Umbilical cord (tissue), 2 donors: ENCODE results near the gene UBAP1. TPM values are rescaled to one million over a fixed set of nuclear protein-coding genes. Genes with fewer than 3 reads are reported as not detected.
"Not testable (repeated sequence)": the region's sequence is repeated elsewhere in the genome, so short reads cannot be mapped to it uniquely, and the experiment has no call there.

Experiments
- DNase-seq: peaks from one replicate; pipeline ENCODE4 v3.0.0-alpha.2; 2015; ENCODE audit warnings: low spot score
- total RNA-seq: library from RNA; depleted of rRNA; stranded (reverse); fragments of >200 nt; gene quantifications from one replicate; pipeline ENCODE4 v1.2.3, GENCODE V29; 2014; ENCODE audit warnings: low replicate concordance; ENCODE audit not compliant: insufficient read depth

The UBAP1 gene
- total RNA-seq, 1 donor from 2014 or later: 44.1 TPM

DNA sequence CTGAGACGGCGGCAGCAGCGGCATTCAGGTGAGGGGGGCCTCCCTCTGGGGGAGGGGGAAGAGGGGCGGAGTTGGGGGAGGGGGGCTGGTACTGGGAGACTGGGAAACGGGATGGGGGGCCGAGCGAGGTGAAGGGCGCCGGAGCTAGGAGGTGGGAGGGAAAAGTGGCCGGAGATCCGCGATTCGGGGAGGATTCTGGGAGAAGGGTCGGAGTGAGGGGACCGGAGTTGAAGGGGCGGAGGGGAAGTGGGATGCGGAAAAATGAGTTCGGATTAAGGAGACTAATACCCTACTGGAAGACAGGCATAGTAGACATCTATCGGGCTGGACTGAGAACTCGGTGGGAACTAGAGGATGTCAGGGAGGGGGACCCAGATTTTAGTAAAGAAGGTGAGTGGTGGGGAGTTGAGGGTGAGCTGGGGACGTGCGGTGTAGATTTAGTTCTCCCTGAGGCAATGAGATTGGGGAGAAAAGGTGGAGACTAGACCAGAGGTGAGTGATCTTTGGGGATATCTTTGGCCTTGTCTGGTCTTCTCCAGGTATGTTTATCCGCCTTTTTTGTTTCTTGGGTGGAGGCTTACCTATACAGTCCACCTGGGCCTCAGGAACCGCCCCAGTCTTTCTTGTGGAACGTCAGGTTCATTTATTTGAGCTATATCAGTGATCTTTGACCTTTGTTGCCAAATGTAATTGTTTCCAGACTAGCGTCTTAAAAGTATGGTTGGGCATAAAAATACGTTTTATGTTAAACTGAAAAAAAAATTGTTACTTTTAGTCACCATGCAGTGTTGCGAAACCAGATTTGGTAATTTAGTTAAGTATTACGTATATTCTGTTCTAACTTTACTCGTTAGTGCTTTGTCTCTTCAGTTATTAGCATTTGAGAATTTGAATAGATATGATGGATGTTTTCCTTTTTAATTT is 632 bp downstream of the UBAP1 start:
- DNase-seq: peak; percentile 28

DNA sequence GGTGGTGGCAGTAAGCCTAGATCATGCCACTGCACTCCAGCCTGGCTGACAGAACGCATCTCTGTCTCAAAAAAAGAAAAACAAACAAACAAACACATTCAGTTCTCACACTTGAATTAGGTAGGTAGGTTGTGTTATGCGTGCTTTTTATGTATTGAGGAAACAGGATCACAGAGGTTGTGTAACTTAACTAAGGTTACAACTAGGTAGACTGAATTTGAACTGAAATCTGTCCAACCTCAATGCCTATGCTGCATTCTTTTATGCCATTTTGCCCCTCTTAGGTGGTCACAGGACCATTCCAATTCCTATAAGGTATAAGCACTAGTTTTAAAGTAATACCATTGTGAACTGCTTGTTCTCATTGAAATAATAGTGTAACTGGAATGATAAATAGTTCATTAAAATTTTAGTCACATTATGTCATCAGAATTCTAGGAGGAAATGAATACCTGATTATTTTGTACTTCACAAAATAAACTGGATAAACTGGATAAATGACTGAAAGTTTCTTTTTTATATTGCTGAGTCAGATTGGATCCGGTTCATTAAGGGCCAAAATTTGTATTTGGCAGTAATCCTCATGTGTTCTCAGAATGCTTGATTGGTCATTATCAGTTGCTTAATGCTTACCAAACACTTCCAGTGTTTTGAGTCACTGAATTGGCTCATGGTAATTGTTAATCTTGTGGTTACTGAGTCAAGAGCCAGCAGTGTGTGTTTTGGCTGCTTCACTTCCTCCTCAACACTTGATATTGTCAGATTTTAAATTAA is 7.1 kb downstream of the UBAP1 start:
- DNase-seq: no peak

DNA sequence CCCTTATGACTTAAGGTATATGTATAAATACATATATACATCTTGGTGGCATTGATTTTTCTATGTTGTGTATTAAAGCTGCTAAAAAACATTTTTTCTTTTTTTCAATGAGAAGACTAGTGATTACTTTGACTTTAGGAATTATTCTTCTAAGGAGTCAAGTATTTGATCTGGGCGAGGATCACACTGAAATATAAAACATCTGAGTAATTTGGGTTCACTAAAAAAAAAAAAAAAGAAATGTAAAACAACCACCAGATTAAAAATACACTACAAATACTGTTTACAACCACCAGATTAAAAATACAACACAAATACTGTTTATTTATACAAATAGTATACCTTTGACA is 9.0 kb downstream of the UBAP1 start:
- no peak for DNase-seq

DNA sequence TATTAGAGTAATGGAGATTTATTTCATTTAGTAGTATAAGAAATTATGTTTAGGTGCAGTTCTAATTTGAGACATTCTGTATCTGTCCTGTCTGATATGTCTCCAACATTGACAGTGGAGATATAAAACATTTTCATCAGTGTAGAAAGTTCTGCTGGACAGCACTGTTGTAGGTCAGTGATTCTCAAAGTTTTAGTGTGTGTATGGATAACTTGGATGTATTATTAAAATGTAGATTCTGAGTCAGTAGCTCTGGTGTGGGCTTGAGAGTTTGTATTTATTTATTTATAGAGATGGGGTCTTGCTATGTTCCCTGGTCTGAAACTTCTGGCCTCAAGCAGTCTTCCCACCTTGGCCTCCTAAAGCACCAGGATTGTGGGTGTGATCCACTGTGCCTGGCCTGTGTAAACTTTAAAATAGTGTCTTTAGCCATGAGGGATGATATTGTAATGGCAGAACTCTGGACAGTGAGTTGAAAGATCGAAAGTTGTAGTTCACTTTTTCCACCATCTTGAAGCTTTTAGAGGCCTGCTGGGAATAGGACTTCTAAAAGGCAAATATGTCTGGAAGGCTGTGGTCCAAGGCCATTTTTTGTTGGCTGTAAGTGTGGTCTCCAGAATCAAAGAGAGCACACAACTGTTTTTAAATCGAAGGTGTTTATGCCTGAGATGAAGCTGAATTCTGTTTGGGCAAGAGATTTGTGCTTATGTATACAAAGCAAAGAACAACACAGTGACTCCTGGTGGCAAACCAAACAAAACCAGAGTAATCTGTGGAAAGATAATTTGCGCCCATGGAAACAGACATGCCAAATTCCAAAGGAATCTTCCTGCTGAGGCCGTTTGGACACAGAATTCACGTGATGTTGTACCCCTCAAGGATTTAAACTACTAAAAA is 12.4 kb downstream of the UBAP1 start:
- no peak for DNase-seq

DNA sequence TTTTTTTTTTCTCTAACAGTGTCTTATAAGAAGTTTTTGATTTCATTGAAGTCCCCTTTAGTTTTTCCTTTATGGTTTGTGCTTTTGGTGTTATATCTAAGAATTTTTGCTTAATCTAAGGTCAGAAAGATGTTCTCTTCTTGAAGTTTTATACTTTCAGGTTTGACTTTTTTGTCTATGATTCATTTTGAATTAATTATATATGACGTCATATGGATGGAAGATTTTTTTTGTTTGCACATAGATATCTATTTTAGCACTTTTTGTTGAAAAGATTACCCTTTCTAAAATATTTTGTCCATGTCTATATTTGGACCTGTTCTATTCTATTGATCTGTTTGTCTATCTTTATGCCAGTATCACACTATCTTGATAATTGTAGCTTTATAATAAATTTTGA is 16.3 kb downstream of the UBAP1 start:
- DNase-seq: no peak

DNA sequence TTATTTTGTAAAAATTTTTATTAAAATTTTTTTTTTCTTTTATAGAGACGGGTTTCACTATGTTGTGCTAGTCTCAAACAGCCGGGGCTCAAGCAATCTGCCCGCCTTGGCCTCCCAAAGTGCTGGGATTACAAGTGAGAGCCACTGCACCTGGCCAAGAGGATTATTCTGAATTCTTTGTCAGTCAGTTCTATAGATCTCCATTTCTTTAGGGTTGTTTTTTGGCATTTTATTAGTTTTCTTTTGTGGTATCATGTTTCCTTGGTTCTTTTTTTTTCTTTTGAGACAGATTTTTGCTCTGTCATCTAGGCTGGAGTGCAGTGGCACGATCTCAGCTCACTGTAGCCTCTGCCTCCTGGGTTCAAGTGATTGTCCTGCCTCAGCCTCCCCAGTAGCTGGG is 18.4 kb downstream of the UBAP1 start:
- not testable (repeated sequence) for DNase-seq

DNA sequence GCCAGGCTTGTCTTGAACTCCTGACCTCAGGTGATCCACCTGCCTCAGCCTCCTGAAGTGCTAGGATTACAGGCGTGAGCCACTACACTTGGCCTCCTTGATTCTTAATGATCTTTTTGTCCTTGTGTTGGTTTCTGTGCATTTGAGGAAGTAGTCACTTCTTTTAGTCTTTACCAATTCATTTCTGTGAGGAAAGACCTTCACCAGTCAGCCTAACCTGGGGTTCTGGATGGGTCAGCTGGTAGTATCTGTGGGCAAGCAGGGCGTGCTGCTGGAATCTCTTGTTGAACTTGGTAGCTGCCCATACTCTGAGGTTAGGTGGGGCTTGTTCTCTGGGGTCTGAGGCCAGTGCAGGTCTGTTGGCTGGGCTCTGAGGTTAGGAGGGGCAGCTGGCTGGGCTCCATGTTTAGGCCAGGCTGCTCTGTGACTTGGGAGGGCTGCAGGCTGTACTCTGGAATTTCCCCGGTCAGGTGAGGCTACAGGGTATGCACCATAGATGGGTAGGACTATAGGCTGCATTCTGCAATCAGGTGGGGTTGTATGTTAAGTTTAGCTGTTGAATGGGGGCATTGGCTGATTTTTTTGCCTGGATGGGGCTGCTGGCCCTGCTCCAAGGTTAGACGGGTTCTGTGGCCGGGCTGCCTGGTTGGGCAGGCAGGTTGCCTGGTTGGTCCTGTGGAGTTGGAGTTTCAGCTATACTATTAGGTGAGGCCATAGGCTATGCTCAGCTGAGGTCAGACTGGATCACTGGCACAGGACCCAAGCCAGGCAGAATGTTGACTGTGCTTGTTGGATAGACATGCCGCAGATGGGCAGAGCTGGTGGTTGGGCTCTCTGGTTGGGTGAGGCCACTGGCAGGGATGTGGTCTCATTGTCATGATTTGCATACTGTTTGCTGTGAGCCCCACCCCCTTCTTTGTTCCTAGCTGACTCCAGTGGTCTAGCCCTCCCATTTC is 19.2 kb downstream of the UBAP1 start:
- no peak for DNase-seq

DNA sequence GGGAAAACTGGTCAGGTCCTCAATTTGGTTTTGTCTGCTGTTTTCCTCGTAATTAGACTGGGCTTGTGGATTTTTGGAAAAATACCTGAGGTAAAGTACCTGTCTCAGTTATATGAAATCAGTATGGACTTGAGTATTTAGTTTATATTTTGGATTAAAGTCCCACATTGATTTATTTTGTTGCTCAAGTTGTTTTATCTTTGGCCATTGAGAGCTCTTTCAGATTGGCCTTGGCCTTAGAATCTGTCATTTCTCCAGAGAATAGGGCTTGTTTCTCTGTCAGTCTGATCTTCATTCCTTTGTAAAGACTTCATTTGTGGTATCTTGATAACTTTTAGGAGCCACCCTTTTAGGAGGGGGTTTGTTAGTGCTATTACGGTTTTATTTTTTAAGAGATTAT is 21.2 kb downstream of the UBAP1 start:
- no peak for DNase-seq

DNA sequence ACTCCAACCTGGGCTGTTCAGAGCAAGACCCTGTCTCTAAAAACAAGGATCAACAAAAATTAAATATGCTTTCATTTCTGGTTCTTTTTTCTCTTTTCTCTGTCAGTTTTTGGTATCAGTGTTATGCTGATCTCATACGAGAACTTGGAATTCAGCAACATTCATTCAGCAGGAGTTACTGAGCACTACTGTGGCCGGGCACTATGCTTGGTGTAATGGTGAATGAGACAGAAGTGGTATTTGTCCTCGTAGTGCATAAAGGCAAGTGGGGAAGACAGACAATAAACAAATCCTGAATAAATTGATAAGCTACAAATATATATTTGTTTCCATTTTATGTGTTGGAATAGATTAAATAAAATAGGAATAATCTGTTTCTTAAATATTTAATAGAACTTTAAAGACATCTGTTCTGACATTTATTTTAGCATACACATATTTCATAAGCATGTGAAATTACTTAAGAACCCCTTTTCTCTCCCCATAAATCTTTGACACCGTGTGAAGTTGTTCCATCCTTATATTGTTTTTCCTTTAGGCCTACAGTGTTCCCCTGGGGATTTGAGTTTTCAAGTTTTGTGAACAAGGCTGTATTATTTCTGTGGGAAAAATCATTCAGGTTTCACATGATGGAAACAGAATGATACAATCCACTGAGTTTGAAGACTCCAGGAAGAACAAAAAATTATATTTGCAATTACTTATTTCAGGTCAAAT is 24.6 kb downstream of the UBAP1 start:
- DNase-seq: no peak

DNA sequence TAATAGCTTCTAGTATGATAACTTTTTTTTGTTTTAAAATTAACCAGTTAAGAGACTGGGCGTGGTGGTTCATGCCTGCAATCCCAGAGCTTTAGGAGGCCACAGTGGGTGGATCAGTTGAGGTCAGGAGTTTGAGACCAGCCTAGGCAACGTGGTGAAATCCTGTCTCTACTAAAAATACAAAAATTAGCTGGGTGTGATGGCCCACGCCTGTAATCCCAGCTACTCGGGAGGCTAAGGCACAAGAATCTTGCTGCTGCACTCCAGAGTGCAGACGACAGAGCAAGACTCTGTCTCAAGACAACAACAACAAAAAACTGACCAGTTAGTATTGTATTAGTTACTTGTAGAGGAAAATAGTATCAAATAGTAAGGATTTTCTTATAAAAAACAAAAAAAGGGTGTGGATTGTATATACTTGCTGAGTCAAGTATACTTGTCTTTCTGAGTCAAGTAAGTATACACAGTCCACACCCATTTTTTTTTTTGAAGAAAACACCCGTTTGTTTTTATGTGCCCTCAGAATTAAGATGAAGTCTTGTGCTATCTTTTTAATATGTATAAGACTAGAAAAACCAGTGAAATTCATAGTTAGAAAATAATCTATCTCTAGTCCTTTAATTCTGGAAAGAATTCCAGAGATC is 25.3 kb downstream of the UBAP1 start:
- no peak for DNase-seq

DNA sequence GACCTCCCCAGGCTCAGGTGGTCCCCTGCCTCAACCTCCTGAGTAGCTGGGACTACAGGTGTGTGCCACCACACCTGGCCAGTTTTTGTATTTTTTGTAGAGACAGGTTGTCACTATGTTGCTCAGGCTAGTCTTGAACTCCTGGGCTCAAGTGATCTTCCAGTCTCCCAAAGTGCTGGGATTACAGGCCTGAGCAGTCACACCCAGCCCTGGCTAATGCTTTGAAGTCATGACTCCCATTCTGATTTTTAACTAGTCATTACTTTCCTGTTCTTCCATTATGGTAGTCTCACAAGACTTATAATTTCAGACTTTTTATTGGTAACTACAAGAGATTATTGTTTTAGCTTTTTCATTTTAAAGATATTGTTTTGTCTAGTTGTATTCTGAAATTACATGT is 26.3 kb downstream of the UBAP1 start:
- no peak for DNase-seq

DNA sequence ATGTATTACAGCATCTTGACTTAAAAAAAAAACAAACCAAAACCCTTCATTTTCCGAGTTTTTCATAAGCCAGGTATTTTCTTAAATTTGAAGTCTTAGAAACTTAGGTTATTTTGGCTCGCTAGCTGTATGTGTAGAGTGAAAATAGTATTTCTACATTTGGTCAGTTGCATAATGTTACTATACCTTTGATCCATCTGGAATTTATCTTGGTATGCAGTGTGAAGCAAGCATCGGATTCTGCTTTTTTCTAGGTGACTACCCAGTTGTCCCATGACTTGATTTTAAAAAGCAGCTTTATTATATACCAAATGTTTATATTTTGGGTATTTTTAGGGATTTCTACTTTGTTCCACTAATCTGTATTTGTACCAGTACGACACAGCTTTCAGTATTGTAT is 27.7 kb downstream of the UBAP1 start:
- DNase-seq: peak; percentile 26

DNA sequence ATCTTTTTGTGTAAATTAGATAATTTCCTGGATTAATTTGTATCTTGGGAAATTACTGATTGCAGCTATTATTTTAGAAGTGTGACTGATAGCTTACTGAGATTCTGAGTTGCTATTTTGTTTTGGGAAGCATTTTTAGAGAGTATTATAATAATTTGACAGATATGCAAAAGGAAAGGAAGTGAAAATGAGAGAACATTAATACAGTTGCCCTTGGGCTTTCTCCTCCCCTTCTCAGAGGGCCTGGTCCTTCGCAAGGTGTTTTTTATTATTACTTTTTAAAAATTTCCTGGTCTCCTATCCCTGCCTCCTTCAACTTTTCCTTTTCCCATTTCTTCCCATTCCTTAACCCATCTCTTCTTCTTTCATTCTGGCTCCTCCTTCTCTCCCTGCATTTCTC is 32.6 kb downstream of the UBAP1 start:
- DNase-seq: no peak

DNA sequence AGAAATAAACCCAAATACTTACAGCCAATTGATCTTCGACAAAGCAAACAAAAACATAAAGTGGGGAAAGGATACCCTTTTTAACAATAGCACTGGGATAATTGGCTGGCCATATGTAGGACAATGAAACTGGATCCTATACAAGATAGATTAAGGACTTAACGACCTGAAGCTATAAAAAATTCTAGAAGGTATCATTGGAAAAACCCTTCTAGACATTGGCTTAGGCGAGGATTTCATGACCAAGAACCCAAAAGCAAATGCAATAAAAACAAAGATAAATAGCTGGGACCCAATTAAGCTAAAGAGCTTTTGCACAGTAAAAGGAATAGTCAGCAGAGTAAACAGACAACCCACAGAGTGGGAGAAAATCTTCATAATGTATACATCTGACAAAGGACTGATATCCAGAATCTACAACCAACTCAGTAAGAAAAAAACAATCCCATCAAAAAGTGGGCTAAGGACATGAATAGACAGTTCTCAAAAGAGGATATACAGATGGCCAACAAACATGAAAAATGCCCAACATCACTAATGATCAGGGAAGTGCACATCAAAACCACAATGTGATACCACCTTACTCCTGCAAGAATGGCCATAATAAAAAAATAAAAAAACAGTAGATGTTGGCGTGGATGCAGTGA is 35.6 kb downstream of the UBAP1 start:
- DNase-seq: not testable (repeated sequence)

DNA sequence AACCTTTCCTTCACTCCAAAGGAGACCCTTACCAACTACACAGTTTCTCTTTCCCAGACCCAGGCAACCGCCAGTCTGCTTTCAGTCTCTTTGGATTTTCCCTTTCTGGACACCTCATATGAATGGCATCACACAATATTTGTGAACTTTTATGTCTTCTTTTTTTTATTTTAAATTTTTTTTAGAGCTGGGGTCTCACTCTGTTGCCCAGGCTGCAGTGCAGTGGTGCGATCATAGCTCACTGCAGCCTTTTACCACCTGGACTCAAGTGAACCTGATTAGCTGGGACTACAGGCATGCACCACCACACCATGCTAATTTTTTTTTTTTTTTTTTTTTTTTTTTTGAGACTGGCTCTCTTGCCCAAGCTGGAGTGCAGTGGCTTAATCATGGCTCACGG is 37.5 kb downstream of the UBAP1 start:
- no peak for DNase-seq

DNA sequence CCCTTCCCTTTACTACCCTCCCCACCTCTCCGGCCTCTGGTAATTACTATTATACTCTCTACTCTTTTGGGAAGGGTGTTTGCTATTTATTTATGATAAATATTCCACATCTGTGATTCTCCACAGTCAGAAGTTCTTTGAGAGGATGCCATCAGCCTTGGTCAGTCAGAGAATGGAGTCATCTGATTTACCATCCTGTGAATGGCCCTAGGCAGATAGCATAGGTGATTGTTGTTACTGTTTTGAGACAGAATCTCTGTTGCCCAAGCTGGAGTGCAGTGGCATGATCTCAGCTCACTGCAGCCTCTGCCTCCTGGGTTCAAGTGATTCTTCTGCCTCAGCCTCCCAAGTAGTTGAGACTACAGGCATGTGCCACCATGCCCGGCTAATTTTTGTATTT is 38.2 kb downstream of the UBAP1 start:
- not testable (repeated sequence) for DNase-seq

DNA sequence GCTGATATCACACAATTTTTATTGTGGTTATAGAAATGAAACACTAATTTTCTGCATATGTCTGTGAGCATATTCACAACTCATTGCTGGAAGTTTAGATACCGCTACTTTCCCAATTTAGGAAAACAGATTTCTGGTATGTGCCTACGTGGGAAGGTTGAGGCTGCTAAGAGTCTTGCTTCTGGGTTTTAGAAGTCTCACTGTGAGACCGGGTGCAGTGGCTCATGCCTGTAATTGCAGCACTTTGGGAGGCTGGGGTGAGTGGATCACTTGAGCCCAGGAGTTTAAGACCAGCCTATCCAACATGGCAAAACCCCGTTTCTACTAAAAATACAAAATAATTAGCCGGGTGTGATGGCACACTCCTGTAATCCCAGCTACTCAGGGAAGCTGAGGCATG is 39.6 kb downstream of the UBAP1 start:
- no peak for DNase-seq

DNA sequence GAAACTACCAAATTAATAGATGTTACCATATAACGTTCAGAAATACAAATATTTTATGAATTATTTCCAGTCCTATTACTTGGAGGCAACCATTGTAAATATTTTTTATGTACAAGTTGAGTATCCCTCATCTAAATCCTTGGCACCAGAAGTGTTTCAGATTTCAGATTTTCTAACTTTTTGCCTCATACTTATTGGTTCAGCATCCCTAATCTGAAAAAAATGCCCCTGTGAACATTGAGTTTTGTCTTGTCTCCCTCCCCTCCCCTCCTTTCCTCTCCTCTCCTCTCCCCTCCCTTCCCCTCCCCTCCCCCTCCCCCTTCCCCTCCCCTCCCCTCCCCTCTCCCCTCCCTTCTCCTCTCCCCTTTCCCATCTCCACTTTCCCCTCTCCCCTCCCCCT is 40.6 kb downstream of the UBAP1 start:
- DNase-seq: no peak

DNA sequence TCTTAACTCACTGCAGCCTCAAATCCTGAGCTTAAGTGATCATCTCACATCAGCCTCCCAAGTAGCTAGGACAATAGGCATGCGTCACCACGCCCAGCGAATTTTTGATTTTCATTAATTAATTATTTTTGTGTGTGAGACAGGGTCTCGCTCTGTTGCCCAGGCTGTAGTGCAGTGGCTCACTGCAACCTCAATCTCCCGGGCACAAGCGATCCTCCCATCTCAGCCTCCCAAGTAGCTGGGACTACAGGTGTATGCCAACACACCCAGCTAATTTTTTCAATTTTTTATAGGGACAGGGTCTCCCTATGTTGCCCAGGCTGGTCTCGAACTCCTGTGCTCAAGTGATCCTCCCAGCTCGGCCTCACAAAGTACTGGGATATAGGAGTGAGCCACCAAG is 41.4 kb downstream of the UBAP1 start:
- DNase-seq: no peak
